SK-N-MC (cell line): ENCODE measurements around the gene ATP1A1.

Experiments used
- DNase-seq: peaks from one replicate; pipeline ENCODE4 v3.0.0-alpha.2; 2011; ENCODE audit warnings: low read depth, low spot score
- H3K27ac ChIP-seq: fragments of 200-600 bp; sonication (generic); 2 replicates; pipeline ENCODE4 v1.5.1; 2016; ENCODE audit warnings: mixed run types
- H3K36me3 ChIP-seq: fragments of 200-600 bp; sonication (generic); 2 replicates; pipeline ENCODE4 v1.6.1; 2017; ENCODE audit warnings: antibody characterized with exemption, low read length, mixed read lengths; ENCODE audit not compliant: insufficient read depth
- H3K4me3 ChIP-seq: fragments of 200-600 bp; sonication (generic); 2 replicates; pipeline ENCODE4 v1.5.1; 2016
- H3K9ac ChIP-seq: fragments of 200-600 bp; sonication (generic); 2 replicates; pipeline ENCODE4 v1.8.0; 2017; ENCODE audit warnings: mixed run types, mixed read lengths; ENCODE audit not compliant: insufficient read length
- H3K9me3 ChIP-seq: fragments of 200-600 bp; sonication (generic); 2 replicates; pipeline ENCODE4 v1.6.1; 2017; ENCODE audit warnings: low read depth, mild to moderate bottlenecking, antibody characterized with exemption, low read length, moderate library complexity, mixed read lengths
- EZH2 ChIP-seq: fragments of 200-600 bp; sonication (generic); IDR thresholded peaks from one replicate; pipeline ENCODE4 v1.6.1; 2017; ENCODE audit warnings: antibody characterized with exemption
- FOXP2 ChIP-seq: optimal IDR thresholded peaks from 2 replicates; pipeline ENCODE3; 2011; ENCODE audit warnings: mild to moderate bottlenecking, moderate library complexity; ENCODE audit not compliant: insufficient read depth; ENCODE audit errors: extremely low read length, control extremely low read depth
- POLR2AphosphoS5 ChIP-seq: IDR thresholded peaks from 2 replicates; pipeline ENCODE4 v1.6.1; 2012; ENCODE audit warnings: mild to moderate bottlenecking, low read depth, low read length, borderline replicate concordance

ATP1A1 gene

DNA sequence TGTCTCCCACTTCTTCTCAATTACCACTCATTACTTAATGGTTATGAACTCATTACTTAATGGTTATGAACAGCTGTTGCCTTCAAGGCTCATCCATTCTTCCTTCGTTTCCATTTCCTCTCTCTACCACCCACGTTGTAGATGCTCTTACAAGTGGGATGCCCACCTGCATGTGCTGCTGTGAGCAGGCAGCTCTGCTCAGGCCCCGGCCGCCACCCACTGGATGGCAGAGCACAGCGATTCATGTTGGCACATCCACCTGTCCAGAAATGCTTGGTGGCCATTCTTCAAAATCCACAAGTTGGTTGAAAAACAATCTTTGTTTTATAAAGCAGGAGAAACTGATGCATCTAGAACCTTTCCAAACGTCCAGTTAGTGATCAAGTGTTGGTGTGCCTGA, 14.5 kb downstream of the ATP1A1 start:
- Histone ChIP-seq H3K4me3 (no peak overlapping the region), H3K36me3 (peaks cover 99% of the 10 kb centered on the region)

DNA sequence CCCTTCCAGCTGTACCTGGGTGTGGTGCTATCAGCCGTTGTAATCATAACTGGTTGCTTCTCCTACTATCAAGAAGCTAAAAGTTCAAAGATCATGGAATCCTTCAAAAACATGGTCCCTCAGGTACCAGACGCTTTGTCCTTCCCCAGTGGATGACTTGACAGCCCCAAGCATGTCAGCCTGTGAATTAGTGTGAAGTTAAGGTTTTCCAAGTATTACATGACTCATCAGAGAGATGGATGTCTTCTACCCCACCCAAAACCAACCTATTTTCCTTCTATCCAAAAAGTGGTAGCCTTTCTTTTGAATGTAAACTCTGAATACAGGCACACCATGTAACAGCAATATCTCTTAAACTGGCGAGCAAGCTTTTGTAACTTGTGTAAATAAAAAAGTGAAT, 15.1 kb downstream of the ATP1A1 start:
- H3K9me3 ChIP-seq, result no peaks in the 10 kb centered on the region
- no peak for DNase-seq
- TF ChIP-seq FOXP2, result no peak
- no peak for TF ChIP-seq POLR2AphosphoS5
- TF ChIP-seq EZH2, result no peak
- H3K4me3 ChIP-seq, result no peak overlapping the region
- peak overlapping the region; percentile 69; the same call in 1 of the 2 replicates for H3K27ac ChIP-seq
- H3K9ac ChIP-seq, result no peak overlapping the region
- H3K36me3 ChIP-seq, result peaks cover 99% of the 10 kb centered on the region

More for the DNA sequence above, 14.5 kb downstream of the ATP1A1 start:
- no peak for TF ChIP-seq POLR2AphosphoS5
- H3K9me3 ChIP-seq, result no peaks in the 10 kb centered on the region
- peak overlapping the region; percentile 69; the same call in 1 of the 2 replicates for H3K27ac ChIP-seq
- no peak overlapping the region for H3K9ac ChIP-seq
- no peak for DNase-seq

DNA sequence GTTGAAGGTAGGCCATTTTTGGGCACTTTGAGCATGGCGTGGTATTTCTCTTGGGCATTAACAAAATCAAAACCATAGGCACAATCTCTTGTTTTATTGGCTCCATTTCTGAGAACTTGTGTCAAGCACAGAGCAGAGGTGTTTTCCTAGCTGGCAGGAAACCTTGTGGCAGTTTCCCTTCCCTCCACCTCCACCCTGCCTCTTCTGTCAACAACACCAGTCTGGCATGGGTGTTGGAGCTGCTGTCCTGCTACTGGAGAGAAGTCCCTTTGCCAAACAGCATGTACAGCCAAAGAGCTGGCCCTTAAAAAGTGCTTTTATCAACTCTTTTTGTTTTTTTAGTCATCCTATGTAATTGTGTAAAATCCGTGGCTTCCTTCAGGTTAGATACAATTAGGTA, 16.0 kb downstream of the ATP1A1 start:
- H3K36me3 ChIP-seq, result peaks cover 99% of the 10 kb centered on the region
- DNase-seq, result no peak
- TF ChIP-seq EZH2 (no peak), POLR2AphosphoS5 (no peak), FOXP2 (no peak)
- no peak overlapping the region for H3K4me3 ChIP-seq
- no peak overlapping the region for H3K9ac ChIP-seq
- H3K27ac ChIP-seq, result peak overlapping the region; percentile 69
- no peaks in the 10 kb centered on the region for H3K9me3 ChIP-seq

DNA sequence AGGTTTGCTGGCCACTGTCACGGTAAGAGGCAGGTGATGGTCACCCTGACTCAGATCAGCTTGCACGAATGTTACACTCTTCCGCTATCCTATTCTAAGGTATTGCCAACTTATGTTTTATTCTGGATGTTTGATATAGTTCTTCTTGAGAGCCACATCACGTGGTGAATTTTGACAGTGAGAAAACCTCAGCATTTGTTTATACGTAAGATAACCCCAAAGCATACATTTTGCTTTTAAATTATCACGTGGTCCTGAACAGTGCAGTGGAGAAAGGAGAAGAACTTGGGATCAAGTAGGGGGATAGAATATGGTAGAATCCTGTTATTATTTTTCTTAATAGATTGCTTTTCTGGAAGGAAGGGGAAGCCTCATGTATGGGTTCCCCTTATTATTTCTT, 16.6 kb downstream of the ATP1A1 start:
- no peak overlapping the region for H3K9ac ChIP-seq
- H3K27ac ChIP-seq, result peak overlapping the region; percentile 74; the same call in 1 of the 2 replicates
- TF ChIP-seq FOXP2 (no peak), POLR2AphosphoS5 (no peak), EZH2 (no peak)
- no peaks in the 10 kb centered on the region for H3K9me3 ChIP-seq
- no peak for DNase-seq
- no peak overlapping the region for H3K4me3 ChIP-seq
- H3K36me3 ChIP-seq, result peaks cover 99% of the 10 kb centered on the region

DNA sequence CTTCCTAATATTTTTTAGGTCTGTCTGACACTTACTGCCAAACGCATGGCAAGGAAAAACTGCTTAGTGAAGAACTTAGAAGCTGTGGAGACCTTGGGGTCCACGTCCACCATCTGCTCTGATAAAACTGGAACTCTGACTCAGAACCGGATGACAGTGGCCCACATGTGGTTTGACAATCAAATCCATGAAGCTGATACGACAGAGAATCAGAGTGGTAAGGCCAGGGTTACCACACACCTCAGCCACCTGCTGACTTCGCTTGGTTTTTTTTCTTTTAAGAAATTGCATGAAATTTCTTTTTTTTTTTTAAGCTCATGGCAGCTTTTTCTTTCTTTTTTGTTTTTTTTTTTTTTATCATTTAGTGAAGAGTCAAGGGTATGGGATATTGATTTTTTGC, 17.2 kb downstream of the ATP1A1 start:
- Histone ChIP-seq H3K4me3 (no peak overlapping the region), H3K9ac (no peak overlapping the region), H3K27ac (peak overlapping the region; percentile 74), H3K9me3 (no peaks in the 10 kb centered on the region), H3K36me3 (peaks cover 99% of the 10 kb centered on the region)
- no peak for DNase-seq
- TF ChIP-seq FOXP2, result no peak

DNA sequence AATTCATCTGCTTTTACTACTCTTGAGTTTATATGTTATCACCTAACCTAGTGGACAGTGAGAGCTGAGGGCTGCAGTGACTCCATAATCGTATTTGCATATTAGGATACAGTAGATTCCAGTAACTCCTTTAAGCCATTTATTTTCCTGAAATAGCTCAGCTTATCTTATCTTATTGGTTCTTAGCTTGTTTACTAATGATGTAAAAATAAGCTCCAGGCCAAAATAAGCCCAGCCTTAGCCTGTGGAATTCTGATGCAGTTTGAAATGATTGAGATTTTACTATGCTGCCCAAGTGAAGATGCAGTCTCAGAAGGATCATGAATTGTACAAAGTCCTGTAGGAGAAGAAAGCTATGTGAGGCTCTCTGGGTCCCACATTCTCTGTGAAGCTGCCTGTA, 18.1 kb downstream of the ATP1A1 start:
- H3K9ac ChIP-seq, result no peak overlapping the region
- no peak overlapping the region for H3K4me3 ChIP-seq
- DNase-seq, result no peak
- H3K27ac ChIP-seq, result peak overlapping the region; percentile 74
- H3K9me3 ChIP-seq, result no peaks in the 10 kb centered on the region
- TF ChIP-seq FOXP2 (no peak), POLR2AphosphoS5 (no peak; the same call in 1 of the 2 replicates), EZH2 (no peak)
- H3K36me3 ChIP-seq, result peaks cover 100% of the 10 kb centered on the region

- Histone ChIP-seq H3K9ac (no peak overlapping the region), H3K27ac (peak overlapping the region; percentile 74), H3K9me3 (no peaks in the 10 kb centered on the region), H3K4me3 (no peak overlapping the region), H3K36me3 (peaks cover 100% of the 10 kb centered on the region)
- no peak for DNase-seq
- TF ChIP-seq FOXP2 (no peak), POLR2AphosphoS5 (no peak), EZH2 (no peak)
Measured at GRCh38 chr1:116392717-116393404, 19.8 kb downstream of the ATP1A1 start.

GRCh38 chr1:116393792-116394191, 20.7 kb downstream of the ATP1A1 start:
- Histone ChIP-seq H3K4me3 (no peak overlapping the region), H3K9ac (no peak overlapping the region), H3K27ac (peak overlapping the region; percentile 42), H3K36me3 (peaks cover 100% of the 10 kb centered on the region), H3K9me3 (no peaks in the 10 kb centered on the region)
- TF ChIP-seq FOXP2 (no peak), EZH2 (no peak), POLR2AphosphoS5 (no peak)
- no peak for DNase-seq

DNA sequence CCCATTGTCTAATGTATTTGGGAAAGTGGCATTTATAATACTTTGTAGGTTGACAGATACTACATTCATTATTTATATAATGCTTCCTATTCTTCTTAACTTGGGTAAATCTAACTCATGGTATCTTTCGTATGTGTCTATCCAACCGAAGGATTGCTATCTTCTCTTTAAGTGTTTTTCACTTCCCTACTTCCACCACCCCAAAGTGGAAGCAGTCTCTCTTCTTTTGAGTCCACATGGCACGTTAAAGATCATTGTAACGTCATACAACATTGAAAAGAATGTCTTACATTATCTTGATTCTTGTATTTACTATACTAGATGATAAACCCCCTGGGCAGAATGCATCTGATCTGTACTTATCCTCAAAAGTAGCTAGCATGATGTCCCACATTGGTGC, 21.2 kb downstream of the ATP1A1 start:
- H3K36me3 ChIP-seq, result peaks cover 100% of the 10 kb centered on the region

DNA sequence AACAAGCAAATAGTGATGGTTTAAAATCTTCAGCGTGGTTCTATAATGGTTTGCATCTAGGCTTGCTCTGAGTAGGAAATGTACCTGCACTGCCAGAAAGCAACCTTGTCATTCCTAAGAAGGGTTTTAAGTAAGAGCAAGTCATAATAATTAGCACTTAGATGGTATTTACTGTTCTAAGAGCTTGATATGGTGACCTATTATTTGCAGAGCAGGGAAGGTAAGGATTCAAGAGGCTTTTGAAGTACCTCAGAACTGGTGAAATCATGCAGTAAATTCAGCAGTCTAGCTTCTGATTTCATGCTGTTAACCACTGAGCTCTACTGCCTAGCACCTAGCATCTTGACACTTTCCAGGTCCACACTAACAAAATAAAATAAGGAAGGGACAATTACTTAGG, 23.7 kb downstream of the ATP1A1 start:
- Histone ChIP-seq H3K27ac (no peak overlapping the region), H3K4me3 (no peak overlapping the region), H3K9me3 (no peaks in the 10 kb centered on the region), H3K9ac (no peak overlapping the region), H3K36me3 (peaks cover 100% of the 10 kb centered on the region)
- no peak for TF ChIP-seq FOXP2
- no peak for TF ChIP-seq EZH2
- no peak for DNase-seq

More for the DNA sequence above, 21.2 kb downstream of the ATP1A1 start:
- no peak overlapping the region for H3K9ac ChIP-seq
- no peaks in the 10 kb centered on the region for H3K9me3 ChIP-seq
- no peak overlapping the region for H3K4me3 ChIP-seq
- peak overlapping the region; percentile 42 for H3K27ac ChIP-seq
- no peak for TF ChIP-seq FOXP2
- TF ChIP-seq POLR2AphosphoS5, result no peak
- TF ChIP-seq EZH2, result no peak
- DNase-seq, result no peak
